Tibial artery (tissue), 4 donors: Measurements from ENCODE around the gene PLPP4.

Source experiments
- DNase-seq, 2 donors: peaks; one replicate each; pipeline ENCODE4 v3.0.0-alpha.2; 2019
- H3K27ac ChIP-seq, 2 donors: fragments of 200-600 bp; sonication (generic) in 1 of 2; 1 replicate in 1 of 2; 2 replicates in 1 of 2; pipeline ENCODE4 v1.5.1; 2018 to 2019; ENCODE audit warnings: mild to moderate bottlenecking in 1 of 2
- H3K27me3 ChIP-seq, 2 donors: fragments of 200-600 bp; sonication (generic) in 1 of 2; one replicate each; pipeline versions ENCODE4 v1.5.1 to v1.6.0; 2016 to 2019
- H3K36me3 ChIP-seq, 3 donors: fragments of 200-600 bp; sonication (generic) in 2 of 3; one replicate each; pipeline ENCODE4 v1.5.1; 2016 to 2019; ENCODE audit warnings: mild to moderate bottlenecking in 2 of 3
- H3K4me1 ChIP-seq, 4 donors: fragments of 200-600 bp; sonication (generic) in 2 of 4; 1 replicate in 3 of 4; 2 replicates in 1 of 4; pipeline ENCODE4 v1.5.1; 2016 to 2019
- H3K4me3 ChIP-seq, 2 donors: fragments of 200-600 bp; sonication (generic) in 1 of 2; 1 replicate in 1 of 2; 2 replicates in 1 of 2; pipeline ENCODE4 v1.5.1; 2018 to 2019; ENCODE audit warnings: mild to moderate bottlenecking in 2 of 2
- H3K9me3 ChIP-seq, 3 donors: fragments of 200-600 bp; sonication (generic) in 1 of 3; one replicate each; pipeline ENCODE4 v1.5.1; 2016 to 2019
- CTCF ChIP-seq, 2 experiments: fragments of 200-600 bp in 1 of 2; fragments of 450-650 bp in 1 of 2; IDR thresholded peaks; one replicate each; pipeline ENCODE4 v1.5.1; 2017 to 2019; ENCODE audit warnings: antibody characterized with exemption in 2 of 2, mild to moderate bottlenecking in 1 of 2, moderate library complexity in 1 of 2
- intact Hi-C: fragments of 100-400 bp; cut with DNase I; formaldehyde crosslinking; loops from one replicate; pipeline ENCODE4 v1.15.0; 2023; ENCODE audit warnings: low total_unique reads

PLPP4 gene

GRCh38 chr10:120609006-120609405, 152.0 kb downstream of the PLPP4 start:
- DNase-seq, result no peak
- Histone ChIP-seq H3K36me3 (no peaks in the 10 kb centered on the region), H3K27ac (no peak overlapping the region), H3K4me3 (no peak overlapping the region), H3K4me1 (no peaks in the 10 kb centered on the region), H3K27me3 (no peaks in the 10 kb centered on the region), H3K9me3 (no peaks in the 10 kb centered on the region)
- TF ChIP-seq CTCF (IDR thresholded peaks at IDR 0.05), result no peak
- intact Hi-C loops, result no loop called here

DNA sequence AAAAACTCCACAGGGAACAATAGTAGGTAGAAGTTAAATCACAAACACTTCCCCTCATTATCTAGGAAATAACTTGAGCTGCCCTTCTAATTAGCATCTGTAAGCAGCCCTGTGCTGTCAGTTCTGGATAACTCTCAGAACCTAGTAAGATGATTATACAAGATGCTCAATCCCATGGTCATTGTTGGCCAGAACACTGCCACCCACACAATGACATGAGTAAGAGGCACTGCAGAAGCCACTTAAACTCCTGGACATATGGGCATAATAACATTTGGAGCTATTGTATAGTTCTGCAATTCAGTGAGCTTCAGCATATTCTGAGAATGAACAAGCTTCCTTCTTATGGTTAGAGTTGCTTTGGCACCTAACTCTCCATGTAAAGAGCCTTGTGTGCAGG, 153.8 kb downstream of the PLPP4 start:
- Histone ChIP-seq H3K27ac (no peak overlapping the region), H3K36me3 (no peaks in the 10 kb centered on the region), H3K4me3 (no peak overlapping the region), H3K27me3 (no peaks in the 10 kb centered on the region), H3K9me3 (peaks cover 0 to 4% (median 0%) of the 10 kb centered on the region in 3 donors), H3K4me1 (no peaks in the 10 kb centered on the region)
- DNase-seq, result no peak
- intact Hi-C loops, result no loop called here
- TF ChIP-seq CTCF (IDR thresholded peaks at IDR 0.05), result no peak

- Histone ChIP-seq H3K27ac (no peak overlapping the region), H3K9me3 (peaks cover 0 to 13% (median 0%) of the 10 kb centered on the region in 3 donors), H3K4me3 (no peak overlapping the region), H3K36me3 (no peaks in the 10 kb centered on the region), H3K27me3 (no peaks in the 10 kb centered on the region), H3K4me1 (no peaks in the 10 kb centered on the region)
- no peak for DNase-seq
- intact Hi-C loops, result no loop called here
- no peak for TF ChIP-seq CTCF (IDR thresholded peaks at IDR 0.05)
Measured at GRCh38 chr10:120612756-120613155, 155.7 kb downstream of the PLPP4 start.

DNA sequence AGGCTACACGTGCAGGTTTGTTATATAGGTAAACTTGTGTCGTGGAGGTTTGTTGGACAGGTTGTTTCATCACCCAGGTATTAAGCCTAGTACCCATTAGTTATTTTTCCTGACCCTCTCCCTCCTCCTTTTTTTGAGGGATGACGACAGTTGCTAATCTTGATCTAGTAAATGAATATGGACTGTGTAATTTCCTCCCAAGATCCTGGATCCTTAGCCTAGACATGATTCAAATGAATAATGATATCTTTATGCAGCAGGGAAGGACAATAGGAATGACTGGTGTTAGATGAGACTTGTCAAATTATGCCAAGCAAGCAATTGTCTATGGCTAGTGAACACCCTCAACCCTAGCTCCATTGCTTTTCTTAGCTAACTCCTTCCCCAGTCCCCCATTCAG, 156.2 kb downstream of the PLPP4 start:
- no peak for TF ChIP-seq CTCF (IDR thresholded peaks at IDR 0.05)
- no peak overlapping the region for H3K27ac ChIP-seq
- H3K9me3 ChIP-seq, result peaks cover 0 to 13% (median 0%) of the 10 kb centered on the region in 3 donors

GRCh38 chr10:120614680-120615079, 157.7 kb downstream of the PLPP4 start:
- no peak for TF ChIP-seq CTCF (IDR thresholded peaks at IDR 0.05)
- Histone ChIP-seq H3K9me3 (peaks cover 0 to 13% (median 0%) of the 10 kb centered on the region in 3 donors), H3K27ac (no peak overlapping the region), H3K4me3 (no peak overlapping the region), H3K4me1 (no peaks in the 10 kb centered on the region), H3K36me3 (no peaks in the 10 kb centered on the region), H3K27me3 (no peaks in the 10 kb centered on the region)
- intact Hi-C loops, result no loop called here
- DNase-seq, result no peak

More for the DNA sequence above, 156.2 kb downstream of the PLPP4 start:
- no peaks in the 10 kb centered on the region for H3K4me1 ChIP-seq
- intact Hi-C loops, result no loop called here
- H3K4me3 ChIP-seq, result no peak overlapping the region
- no peaks in the 10 kb centered on the region for H3K27me3 ChIP-seq
- H3K36me3 ChIP-seq, result no peaks in the 10 kb centered on the region
- DNase-seq, result no peak

DNA sequence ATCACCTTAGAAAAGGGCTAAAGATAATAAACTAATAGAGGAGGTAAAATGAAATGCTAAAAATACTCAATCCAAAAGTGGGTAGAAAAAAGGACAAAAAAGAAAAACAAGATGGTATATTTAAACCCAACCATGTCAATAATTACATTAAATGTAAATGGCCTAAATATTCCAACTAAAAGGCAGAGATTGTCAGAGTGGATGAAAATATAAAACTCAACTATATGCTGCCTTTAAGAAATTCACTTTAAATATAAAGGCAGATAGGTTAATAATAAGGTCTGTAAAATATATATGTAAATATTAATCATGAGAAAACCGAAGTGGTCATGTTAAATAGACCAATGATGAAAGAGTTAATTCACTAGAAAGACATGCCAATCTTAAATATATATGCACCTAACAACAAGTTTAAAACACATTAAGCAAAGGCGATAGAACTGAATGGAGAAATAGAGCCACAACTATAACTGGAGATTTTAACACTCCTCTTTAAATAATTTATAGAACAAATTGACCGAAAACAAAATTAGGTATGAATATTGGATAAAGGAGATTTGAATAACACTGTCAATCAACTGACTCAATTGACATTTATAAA, 159.4 kb downstream of the PLPP4 start:
- Histone ChIP-seq H3K27me3 (no peaks in the 10 kb centered on the region), H3K9me3 (peaks cover 0 to 13% (median 0%) of the 10 kb centered on the region in 3 donors), H3K27ac (no peak overlapping the region), H3K4me1 (no peaks in the 10 kb centered on the region), H3K4me3 (no peak overlapping the region), H3K36me3 (no peaks in the 10 kb centered on the region)
- intact Hi-C loops, result no loop called here
- DNase-seq, result no peak
- TF ChIP-seq CTCF (IDR thresholded peaks at IDR 0.05), result no peak
